Activated naive CD8-positive, alpha-beta T cell treated with anti-CD3 and anti-CD28 coated beads, Interleukin-2, amount 50 U/mL, for 16 hours (primary cell): ENCODE measurements around the gene WDR70.

Source experiments
- DNase-seq: peaks from one replicate; pipeline ENCODE4 v3.0.0-alpha.2; 2020; ENCODE audit warnings: low read depth, low spot score

WDR70 gene

DNA sequence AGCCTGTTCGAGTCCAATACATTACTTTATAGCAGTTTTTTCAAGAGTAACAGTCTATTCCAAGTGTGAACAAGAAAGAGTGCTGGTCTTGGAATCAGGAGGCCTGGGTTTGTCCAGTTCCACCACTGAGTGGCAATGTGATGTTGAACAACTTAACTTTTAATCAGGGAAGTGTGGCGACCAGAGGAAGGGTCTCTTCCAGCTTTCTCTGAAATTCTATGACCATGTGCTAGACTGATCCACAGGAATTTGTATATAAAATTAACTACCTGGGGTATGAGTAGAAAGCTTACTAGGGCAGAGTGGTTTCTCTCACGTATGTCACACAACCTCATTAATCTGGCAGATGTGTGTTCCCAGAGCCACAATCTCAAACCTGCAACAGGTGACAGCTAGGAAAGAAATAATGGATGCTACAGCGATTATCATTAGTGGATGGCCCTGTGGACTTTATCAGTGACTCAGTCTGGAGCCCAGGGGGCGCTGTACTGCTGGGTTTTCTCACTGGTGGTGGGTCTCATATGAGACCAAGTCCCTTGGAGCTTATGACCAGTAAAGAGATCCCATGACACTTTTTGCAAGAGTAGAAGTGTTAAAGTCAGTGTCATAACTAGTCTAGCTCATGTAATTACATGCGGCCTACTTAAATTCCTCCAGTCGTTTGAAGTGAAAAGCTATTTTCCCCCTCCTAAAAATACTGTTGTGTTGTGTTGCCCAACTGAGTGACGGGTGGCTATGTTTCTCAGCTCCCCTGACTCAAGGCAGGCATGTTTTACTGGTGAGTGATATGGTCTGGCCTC is 344.2 kb downstream of the WDR70 start:
- no peak for DNase-seq

DNA sequence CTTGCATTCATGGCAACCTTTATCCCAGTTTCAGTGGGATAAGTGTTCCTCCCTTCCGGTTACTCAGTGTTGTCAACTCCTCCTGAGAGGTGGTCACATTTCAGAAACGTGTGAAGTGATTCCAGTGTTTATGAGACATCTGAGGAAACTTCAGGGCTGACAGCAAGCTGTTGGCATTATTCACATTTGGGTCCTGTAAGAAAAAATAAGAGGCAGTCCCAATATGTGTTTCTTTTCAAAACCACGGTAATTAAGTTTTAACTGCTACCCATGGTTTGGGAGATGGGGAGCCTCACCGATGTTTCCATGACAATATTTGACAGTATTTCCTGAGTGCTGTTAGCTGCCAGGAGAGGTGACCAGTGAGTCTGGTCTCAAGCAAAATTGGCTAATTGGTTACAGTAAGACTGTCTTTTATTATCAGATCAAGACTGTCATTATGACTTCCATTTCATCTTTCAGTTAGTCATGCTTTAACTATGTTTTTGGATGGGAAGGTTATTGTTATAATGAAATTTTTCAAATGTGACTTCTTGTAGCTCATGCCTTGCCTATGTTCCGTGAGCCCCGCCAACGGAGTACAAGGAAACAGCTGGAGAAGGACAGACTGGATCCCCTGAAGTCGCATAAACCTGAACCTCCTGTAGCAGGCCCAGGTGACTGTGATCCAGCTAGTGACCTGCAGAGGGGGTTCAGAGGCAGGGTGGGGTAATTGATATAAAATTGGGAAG is 345.4 kb downstream of the WDR70 start:
- no peak for DNase-seq

DNA sequence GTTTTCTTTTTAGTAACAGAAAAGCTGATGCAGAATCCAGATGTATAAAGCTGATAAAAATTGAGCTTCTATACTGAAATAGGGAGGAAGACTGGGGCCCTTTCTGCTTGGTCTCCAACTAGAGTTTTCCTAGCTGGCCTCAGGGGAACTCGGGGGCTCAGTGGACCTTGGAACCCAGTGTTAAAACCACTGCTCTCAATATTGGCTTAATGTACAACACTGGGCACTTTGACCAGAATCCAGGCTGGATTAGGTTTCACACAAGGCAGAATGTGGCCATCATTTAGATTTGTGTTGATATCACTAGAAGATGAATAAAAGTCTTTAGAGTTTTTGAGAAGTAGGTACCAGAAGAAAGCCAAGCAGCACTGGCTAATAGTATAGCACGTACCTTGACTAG is 346.1 kb downstream of the WDR70 start:
- no peak for DNase-seq

DNA sequence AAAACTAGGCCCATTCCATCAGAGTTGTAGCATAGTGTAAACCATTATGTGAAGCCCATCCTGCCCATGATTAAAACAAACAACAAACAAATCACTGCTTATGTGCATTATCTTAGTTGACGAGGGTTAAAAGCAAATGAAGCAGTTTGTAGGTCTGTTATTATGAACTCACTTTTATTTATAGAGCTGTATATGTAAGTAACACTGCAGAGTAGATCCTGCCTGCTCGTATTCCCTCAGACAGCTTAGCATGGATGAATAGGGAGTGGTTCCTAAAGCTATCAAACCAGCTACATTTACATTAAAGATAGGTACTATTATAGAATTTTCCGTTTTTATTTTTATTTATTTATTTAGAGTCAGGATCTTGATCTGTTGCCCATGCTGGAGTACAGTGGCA is 348.1 kb downstream of the WDR70 start:
- no peak for DNase-seq

DNA sequence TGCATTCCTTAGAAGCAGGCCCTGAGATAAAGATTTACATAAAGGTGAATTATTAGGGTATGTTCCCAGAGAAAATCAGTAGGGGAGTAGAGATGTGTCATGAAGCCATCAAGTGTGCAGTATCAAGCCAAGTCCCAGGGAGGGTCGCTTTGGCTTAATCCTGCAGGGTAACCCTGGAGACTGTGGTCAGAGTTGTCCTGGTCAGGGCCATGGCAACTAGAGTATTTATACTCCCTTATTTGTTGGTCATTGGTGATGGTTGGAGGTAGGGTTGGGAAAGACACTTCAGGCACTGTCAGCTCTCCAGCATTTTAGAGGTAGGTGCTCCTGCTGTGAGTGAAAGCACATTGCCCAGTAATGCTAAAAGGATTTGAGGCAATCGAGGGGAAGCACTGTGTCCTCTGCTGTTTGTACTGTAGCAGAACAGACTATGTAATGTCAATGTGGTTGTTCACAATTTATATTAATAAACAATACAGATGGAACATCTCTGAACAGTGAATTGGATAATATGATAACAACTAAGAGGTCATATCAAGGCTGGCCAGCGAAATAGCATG is 351.9 kb downstream of the WDR70 start:
- DNase-seq = no peak

DNA sequence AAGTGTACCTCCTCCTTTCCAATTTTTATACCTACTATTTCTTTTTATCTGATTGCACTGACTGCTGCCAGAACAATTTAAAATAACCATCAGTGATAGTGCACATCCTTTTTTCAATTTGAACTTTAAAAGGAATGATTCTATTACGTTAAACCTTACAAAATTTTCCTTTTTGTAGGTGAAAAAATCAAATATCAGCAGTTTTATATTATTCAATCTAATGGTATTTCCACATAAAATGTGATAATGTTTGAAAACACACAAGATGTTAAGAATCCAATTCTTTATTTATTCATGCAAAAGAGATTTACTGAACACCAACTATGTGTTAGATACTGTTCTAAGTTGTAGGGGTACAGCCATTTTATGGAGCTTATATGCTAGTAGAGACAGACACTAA is 355.0 kb downstream of the WDR70 start:
- no peak for DNase-seq

DNA sequence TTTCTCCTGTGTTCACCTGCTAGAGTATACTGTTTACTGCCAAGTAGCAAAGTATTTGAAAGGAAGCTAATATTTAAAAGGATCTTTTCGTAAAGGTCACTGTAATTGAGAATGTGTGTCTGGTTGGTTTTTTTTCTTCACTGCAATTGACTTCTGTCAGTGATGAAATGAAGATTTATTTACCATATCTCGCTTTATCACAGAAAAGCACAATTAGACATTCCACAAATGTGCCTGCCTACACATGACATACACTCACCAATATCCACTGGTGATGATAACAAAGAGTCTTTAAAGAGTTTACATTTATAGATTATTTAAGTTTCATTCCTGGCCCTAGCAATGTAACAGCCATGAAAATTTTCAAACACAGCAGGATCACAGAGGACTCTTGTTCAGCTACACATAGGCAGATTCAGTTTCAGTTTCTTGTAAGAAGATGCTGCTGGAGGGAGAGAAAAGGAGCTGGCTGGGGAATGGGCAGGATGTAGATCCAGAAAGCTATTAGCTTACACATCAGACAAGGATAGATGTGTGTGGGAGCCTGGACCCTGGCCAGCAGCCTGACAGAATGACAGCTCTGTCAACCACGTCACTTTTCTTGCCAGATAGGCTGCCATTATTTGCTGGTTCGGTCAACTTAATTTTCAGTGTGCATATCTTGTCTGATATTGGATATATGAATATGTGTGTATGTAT is 356.7 kb downstream of the WDR70 start:
- no peak for DNase-seq

DNA sequence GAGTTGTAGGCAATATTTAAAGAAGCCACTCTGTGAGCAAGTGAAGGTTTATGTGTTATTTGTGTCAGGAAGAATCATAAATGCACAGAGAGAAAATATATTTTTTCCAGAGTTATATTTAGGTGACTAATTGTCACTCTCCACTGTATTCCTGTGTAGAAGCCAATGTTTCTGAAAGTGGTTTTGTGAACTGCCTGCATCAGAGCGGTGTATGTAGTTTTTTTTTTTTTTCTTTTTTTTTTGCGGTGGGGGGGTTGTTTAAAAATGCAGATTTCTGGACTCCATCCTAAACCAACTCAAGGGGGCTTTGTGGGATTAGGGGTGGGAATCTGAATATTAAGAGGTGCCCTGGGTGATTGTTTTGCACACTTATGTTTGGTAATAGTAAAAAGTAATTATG is 357.3 kb downstream of the WDR70 start:
- no peak for DNase-seq

DNA sequence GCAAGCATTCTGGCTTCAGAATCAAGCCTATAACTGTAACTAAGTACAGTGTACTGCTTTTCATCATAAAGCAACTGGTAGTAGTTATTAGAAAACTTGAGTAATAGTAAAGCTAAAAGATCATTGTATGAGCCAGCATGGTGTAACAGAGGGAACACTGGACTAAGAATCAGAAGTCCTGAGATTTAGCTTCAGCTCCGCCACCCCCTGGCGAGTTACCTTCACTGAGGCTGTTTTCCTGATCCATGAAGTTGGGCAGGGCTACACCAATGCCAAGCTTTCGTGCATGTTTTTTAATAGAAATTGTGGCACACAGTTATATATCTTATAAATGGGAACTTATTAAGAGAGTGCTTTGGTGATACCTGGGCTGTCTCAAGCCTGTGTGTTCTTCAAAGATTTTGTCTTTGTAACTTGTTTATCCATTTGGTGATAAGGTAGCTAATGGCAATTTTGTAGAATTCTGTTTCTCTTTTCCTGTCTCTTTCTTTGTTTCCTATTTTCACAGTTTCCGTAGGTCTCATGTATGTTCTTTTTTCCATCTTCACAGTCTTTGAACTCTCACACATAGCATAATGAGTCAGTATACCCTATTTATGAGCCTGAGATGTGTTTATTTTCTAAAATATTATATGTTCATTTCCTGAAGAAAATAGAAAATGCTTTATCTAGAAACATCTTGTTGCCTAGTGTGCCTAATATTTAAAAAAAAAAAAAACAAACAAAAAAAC is 358.4 kb downstream of the WDR70 start:
- DNase-seq = no peak

DNA sequence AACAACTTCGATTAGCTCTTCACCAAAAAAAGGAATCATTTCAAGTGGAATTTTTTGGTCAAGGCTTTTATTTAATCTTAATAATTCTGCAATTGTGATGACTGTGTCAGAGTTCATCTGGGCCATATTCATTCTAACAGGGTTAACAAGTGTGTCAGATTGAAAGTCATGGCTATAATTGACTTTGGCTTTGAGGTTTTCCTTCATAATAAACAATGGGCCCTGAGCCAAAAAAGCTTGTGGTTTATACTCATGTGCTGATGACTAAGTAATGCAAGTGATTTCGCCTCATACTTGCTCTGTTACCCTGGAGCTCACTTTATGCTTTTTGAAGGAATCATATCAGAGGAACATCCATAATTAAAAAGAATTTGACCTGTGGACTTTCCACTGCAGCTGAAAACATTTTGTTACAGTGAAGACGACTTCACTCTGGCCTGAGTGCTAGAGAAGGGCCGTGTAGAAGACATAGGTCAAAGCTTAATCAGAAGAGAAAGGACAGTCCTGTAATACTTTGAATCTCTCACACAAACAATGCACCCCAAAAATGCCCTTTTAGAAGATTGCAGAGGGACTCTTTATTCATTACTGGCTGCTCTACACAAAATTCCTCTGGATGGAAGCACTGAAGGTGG is 359.1 kb downstream of the WDR70 start:
- DNase-seq = no peak

DNA sequence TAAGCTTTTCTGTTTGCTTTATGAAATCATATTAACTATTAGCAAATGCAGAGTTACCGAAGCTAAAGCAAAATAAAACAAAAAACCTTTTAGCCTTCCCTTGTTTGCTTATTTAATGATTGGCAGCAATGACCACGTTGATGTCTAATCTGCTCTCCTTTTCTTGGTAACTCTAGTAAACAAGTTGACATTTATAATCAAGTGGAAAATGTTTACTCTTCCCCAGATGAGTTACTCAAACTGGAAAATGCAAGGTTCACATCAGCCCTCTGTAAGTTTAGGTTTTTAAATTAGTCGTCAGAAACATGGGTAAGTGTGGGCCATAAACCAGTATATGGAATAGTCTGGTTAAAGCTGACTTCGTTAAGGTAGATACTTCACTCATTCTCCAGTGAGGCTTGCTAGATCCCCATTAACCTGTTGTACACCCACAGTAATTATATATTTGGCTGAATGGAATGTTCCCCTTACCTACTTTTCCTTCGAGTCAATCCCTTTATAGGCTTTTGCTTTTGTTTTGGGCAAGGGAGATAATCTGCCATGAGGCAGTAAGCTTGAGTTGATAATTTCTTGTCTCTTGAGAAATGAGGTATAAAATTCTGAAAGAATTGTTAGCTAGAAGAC is 359.9 kb downstream of the WDR70 start:
- DNase-seq = no peak

DNA sequence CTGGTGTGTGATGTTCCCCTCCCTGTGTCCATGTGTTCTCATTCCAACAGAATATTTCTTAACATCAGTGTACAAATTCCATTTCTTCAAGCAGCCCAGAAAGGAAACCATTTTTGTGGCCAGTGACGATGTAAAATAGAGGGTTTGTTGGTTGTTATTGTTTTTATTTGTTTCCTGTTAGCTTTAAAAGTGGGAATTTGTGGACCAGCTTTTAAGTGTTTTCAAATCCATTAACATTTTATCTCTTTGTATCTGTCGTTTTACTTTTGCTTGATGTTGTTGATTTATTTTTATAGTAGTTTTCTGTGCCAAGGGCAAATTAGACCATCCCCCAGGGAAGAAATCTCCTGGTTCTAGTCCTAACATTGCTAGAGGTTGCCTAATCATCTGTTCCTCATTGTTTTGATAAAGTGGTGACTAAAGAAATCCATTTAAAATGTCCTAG is 360.7 kb downstream of the WDR70 start:
- DNase-seq = no peak

DNA sequence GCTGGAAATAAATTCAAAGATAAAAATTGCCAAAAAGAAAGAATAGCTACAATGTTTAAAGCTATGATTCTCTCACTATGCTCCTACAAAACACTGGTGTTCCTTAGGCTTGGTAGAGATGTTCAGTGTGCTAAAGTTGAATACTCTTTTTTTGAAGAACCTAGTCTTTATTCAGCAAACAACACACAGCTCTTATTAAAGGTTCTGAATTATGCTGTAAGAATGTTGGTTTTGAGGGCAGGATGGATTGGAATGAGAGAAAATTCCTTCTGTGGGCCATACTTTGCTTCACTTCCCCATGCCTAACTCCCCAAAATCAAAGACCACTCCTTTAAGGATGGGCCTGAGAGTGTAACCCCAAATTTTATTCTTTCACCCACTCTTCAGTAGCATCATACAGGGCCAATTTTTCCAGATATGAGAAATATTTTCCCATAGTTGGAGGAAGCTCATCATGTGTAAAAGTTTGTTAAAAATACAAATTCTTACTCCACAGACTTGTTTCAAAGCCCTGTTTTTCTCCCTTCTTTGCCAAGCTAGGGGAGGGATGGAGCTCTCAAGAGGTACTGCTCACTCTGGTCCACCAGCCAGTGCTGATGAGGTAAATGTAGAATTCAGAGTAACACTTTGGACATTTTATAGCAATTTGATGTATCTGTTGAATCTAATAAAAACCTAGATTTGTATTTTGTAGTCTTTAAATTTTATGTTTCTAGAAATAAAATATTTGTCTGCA is 361.4 kb downstream of the WDR70 start:
- DNase-seq = no peak

DNA sequence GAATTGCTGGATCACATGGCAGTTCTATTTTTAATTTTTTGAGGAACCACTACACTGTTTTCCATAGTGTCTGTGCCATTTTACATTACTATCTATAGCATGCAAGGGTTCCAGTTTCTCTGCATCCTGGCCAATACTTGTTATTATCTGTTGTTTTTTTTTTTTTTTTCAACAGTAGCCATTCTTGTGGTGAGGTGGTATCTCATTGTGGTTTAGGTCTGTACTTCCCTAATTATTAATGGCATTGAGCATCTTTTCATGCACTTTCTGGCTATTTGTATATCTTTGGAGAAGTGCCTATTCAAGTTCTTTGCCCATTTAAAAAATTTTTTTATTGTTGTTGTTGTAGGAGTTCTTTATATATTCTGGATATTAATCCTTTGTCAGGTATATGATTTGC is 363.0 kb downstream of the WDR70 start:
- no peak for DNase-seq

DNA sequence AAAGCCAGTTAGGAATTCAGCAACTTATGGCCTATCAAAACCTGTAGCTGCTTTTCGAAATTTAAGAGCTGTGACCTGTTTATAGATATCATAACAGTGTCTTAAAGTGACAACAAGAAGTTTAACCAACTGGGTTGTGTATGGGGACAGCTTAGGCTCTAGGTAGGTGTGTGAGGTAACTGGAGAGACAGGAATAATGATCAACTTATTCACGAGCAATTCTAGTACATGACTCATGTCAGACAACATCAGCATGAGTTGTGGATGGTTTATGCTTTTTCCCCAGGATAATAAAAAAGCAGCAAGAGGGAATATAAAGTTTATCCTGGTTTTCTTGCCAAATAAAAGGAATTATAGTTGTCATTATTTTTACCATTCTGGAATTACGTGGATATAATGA is 372.1 kb downstream of the WDR70 start:
- DNase-seq = no peak

DNA sequence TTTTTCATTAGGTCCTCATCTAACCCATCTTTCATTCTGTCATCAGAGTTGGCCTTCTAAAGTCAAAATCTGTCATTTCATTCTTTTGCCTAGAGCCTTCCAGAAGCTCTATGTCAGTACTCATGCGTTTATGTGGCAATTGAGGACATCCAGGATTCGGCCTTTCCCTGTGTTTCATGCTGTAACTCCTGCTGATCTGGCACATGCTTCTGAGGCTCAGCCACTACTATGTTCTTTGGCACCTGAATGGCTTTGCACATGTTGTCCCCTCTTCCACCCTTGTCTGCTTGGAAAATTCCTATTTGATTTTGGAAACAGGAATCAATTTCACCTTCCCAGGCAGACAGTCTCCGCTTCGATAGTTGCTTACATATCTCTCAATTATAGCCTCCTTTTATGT is 375.9 kb downstream of the WDR70 start:
- no peak for DNase-seq

DNA sequence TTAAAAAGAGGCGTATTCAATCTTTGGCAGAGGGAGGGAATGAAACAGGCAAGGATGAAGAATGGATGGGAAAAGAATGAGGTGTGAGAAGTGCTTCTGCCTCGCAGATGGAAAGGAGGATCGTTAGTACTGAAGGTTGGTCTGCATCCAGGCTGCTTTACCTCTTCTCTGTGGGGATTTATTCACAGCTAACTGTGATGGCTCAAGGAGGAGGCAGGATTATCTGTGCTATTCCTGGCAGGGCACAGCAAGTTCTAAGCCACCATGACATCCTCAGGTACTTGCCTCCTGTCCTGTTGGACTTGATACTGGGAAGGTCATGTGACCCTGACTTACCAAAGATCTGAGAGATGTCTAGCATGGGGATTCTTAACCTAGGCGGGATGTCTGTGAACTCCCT is 376.5 kb downstream of the WDR70 start:
- DNase-seq = no peak

DNA sequence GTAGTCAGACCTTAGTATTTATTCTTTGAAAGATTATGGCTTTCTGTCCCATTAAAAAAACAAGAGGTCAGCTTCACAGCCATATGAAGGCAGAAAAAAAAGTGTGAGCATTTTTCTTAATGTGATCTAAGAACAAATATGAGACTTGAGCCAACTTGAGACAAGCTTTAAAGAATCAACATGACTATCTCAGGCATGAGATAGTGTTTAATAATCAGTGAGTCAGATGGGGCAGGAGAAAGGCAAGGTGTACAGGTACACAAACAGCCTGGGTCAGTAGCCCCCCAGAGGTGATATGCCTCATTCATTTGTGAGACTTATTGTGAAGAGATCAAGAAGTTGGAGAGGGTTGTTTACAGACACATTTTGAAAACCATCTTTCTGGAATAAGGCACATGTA is 377.1 kb downstream of the WDR70 start:
- no peak for DNase-seq

DNA sequence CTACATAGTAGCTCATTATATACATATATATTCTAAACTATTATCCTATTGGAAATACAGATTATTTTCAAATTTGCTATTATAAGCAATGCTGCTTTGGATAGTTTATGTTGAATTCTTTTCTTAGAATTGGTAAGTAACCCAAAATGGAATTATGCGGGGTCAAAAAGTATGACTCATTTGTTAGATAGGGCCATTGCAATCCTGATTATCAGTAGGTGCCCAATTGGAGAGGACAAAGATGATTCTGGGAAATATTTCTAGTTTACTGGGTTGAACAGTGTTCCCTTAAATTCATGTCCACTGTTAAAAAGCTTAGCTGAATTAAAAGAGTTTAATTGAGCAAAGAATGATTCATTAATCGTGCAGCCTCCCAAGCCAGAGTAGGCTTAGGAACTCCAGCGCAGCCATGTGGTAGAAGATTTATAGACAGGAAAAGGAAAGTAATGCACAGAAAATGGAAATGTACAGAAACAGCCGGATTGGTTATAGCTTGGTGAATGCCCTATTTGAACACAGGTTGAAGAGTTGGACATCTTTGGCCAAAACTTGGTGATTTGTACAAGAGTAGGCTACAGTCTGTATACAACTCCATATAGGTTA is 379.0 kb downstream of the WDR70 start:
- no peak for DNase-seq

DNA sequence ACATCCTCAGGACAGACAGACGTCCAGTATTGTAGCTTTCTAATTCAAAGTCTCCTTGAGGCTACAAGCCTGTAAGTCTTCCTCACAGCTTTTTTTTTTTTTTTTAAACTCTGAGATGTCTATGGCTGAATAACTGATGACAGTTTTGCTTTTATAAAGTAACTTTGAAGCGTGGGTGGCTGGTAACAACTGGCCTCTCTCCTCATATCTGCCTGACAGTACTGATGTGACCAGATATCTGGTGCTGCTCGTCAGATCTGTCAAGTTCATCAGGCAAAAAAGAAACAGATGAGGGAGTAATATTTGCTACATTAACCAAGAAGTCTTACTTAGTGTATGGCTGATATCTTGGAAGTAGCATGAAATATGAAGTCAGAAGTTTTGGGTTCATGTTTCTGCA is 388.1 kb downstream of the WDR70 start:
- DNase-seq = no peak
